ENCODE results near the gene NID1. TPM values are rescaled to one million over a fixed set of nuclear protein-coding genes. Genes with fewer than 3 reads are reported as not detected.
A peak's percentile ranks its signal among the peaks of the same experiment; 100 is the strongest.

Gene NID1, protein sequence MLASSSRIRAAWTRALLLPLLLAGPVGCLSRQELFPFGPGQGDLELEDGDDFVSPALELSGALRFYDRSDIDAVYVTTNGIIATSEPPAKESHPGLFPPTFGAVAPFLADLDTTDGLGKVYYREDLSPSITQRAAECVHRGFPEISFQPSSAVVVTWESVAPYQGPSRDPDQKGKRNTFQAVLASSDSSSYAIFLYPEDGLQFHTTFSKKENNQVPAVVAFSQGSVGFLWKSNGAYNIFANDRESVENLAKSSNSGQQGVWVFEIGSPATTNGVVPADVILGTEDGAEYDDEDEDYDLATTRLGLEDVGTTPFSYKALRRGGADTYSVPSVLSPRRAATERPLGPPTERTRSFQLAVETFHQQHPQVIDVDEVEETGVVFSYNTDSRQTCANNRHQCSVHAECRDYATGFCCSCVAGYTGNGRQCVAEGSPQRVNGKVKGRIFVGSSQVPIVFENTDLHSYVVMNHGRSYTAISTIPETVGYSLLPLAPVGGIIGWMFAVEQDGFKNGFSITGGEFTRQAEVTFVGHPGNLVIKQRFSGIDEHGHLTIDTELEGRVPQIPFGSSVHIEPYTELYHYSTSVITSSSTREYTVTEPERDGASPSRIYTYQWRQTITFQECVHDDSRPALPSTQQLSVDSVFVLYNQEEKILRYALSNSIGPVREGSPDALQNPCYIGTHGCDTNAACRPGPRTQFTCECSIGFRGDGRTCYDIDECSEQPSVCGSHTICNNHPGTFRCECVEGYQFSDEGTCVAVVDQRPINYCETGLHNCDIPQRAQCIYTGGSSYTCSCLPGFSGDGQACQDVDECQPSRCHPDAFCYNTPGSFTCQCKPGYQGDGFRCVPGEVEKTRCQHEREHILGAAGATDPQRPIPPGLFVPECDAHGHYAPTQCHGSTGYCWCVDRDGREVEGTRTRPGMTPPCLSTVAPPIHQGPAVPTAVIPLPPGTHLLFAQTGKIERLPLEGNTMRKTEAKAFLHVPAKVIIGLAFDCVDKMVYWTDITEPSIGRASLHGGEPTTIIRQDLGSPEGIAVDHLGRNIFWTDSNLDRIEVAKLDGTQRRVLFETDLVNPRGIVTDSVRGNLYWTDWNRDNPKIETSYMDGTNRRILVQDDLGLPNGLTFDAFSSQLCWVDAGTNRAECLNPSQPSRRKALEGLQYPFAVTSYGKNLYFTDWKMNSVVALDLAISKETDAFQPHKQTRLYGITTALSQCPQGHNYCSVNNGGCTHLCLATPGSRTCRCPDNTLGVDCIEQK
- 10 to 100 TPM; 26.8 to 81.1 (median 46.1) TPM for total RNA-seq

DNA sequence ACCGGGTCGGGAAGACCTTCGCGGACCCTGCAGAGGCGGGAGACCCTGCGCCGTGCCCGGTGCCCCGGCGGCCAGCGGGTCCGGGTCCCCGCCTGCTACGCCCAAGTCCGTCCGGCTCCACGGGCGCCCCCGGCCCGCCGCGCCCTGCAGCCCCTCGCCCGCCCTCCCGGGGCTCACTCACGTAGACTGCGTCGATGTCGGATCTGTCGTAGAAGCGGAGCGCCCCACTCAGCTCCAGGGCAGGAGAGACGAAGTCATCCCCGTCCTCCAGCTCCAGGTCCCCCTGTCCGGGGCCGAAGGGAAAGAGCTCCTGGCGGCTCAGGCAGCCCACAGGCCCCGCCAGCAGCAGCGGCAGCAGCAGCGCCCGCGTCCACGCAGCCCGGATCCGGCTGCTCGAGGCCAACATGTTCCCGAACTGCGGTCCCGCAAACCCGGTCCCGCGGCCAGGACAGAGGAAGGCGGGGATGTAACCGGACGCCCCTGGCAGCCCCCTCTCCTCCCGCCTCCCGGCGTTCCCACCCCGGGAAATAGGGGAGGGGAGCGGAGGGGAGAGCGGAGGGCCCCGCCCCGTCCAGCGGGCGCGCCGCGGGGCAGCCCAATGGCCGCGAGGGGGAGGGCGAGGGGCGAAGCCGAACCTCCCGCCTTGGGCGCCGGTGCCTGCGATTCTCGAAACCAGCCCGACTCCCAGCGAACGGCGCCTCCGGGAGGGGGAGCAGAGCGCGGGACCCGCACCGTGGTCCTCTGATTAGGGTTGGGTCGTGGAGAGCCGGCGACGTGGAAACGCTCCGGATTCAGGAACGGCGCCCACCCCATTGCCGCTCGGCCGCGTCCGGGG is at the start of gene NID1:
NID1 (minus strand) TSS at position 417 of the 835 bp plus-strand sequence; CDS start at position 406, 11 bp downstream.
- Histone ChIP-seq H3K4me1 (peaks cover 6 to 28% (median 20%) of the 10 kb centered on the region in 4 donors), H3K9me3 (no peaks in the 10 kb centered on the region), H3K27me3 (peaks cover 0 to 20% (median 9%) of the 10 kb centered on the region in 4 donors), H3K4me3 (peak within 1 kb of the TSS; percentile 55 to 75 (median 74)), H3K36me3 (no peaks in the 10 kb centered on the region), H3K27ac (peak within 1 kb of the TSS; percentile 87 to 94 (median 92))
- TF ChIP-seq POLR2A (IDR thresholded peaks at IDR 0.05): peak in 3 of 4 donors; percentile 48 to 59 (median 53)
- peak; percentile 49 to 77 for TF ChIP-seq POLR2AphosphoS5 (IDR thresholded peaks at IDR 0.05)
- TF ChIP-seq CTCF (IDR thresholded peaks at IDR 0.05): peak; percentile 13 to 57 (median 38)
- TF ChIP-seq EP300 (IDR thresholded peaks at IDR 0.05): no peak
- DNase-seq: peak; percentile 59 to 93
- ATAC-seq (ENCODE audit: low FRiP score in 2 of 2): peak; percentile 89 to 96
- 3% methylated on average over 35 of the region's 100 CpGs; no CpG with 5 or more reads in 1 of the 2 donors for WGBS, 2 donors

- no peak for TF ChIP-seq CTCF (IDR thresholded peaks at IDR 0.05)
- no peak for TF ChIP-seq POLR2A (IDR thresholded peaks at IDR 0.05)
- no peak for TF ChIP-seq EP300 (IDR thresholded peaks at IDR 0.05)
- TF ChIP-seq POLR2AphosphoS5 (IDR thresholded peaks at IDR 0.05): no peak
Observed at GRCh38 chr1:236114076-236114747, 49.3 kb upstream of the NID1 start.

DNA sequence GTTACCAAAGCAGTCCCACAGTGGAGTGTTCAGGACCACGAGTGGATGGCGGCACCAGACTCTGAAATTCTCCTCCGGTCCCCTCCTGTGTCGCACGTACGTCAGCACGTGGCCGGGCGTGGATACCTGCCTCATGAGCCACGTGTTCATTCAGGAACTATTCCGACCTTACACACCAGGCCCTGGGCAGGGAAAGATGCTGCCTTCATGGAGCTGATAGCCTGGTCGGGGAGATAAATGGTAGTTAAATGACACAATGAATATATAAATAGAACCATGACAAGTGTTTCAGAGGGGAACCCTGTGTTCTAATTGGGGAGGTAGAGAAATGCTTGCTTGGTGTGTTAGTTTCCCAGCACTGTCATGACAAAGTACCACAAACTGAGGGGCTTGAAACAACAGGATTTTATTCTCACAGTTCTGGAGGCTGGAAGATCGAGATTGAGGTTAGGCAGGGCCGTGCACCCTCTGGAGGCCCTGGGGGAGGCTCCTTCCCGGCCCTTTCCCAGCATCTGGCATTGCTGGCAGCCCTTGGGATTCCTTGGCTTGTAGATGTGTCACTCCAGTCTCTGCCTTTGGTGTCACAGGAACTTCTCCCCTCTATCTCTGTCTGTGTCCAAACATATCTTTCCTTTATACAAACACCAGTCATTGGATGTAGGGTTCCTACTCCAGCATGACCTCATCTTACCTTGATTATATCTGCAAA is 48.6 kb upstream of the NID1 start:
- no peak for DNase-seq

More at GRCh38 chr1:236114076-236114747, 49.3 kb upstream of the NID1 start:
- H3K4me1 ChIP-seq: no peaks in the 10 kb centered on the region
- no peak for ATAC-seq (ENCODE audit: low FRiP score in 2 of 2)
- no peak overlapping the region for H3K4me3 ChIP-seq
- WGBS, 2 donors: 85 to 96% methylated on average over 5 of the region's 5 CpGs
- no peaks in the 10 kb centered on the region for H3K36me3 ChIP-seq
- no peaks in the 10 kb centered on the region for H3K9me3 ChIP-seq
- no peaks in the 10 kb centered on the region for H3K27me3 ChIP-seq
- no peak overlapping the region for H3K27ac ChIP-seq
- DNase-seq: no peak

More for the DNA sequence above, 48.6 kb upstream of the NID1 start:
- TF ChIP-seq POLR2A (IDR thresholded peaks at IDR 0.05) (no peak), CTCF (IDR thresholded peaks at IDR 0.05) (no peak), EP300 (IDR thresholded peaks at IDR 0.05) (no peak), POLR2AphosphoS5 (IDR thresholded peaks at IDR 0.05) (no peak)
- no peak for ATAC-seq (ENCODE audit: low FRiP score in 2 of 2)
- no peaks in the 10 kb centered on the region for H3K4me1 ChIP-seq
- H3K4me3 ChIP-seq: no peak overlapping the region
- H3K36me3 ChIP-seq: no peaks in the 10 kb centered on the region
- WGBS, 2 donors: 81 to 84% methylated on average over 15 of the region's 15 CpGs
- H3K27me3 ChIP-seq: no peaks in the 10 kb centered on the region
- no peaks in the 10 kb centered on the region for H3K9me3 ChIP-seq
- no peak overlapping the region for H3K27ac ChIP-seq

All from upper lobe of left lung (tissue), 6 donors.